NT2/D1 (cell line): ENCODE data around the gene UBE2F.

ENCODE experiments used
- SUZ12 ChIP-seq: IDR thresholded peaks from 2 replicates; pipeline ENCODE4 v1.6.1; 2011; ENCODE audit not compliant: insufficient read length, insufficient read depth; ENCODE audit errors: extremely low read depth
- ZNF274 ChIP-seq: IDR thresholded peaks from 2 replicates; pipeline ENCODE4 v1.6.1; 2011; ENCODE audit warnings: mild to moderate bottlenecking, low read depth, low read length

- TF ChIP-seq SUZ12 (no peak), ZNF274 (no peak)
Measured at GRCh38 chr2:238042090-238042489, 75.3 kb downstream of the UBE2F start.
